Mononuclear cell (primary cell): ENCODE data around the gene CYP3A4. TPM values are rescaled to one million over a fixed set of nuclear protein-coding genes. Genes with fewer than 3 reads are reported as not detected.
"Not testable (repeated sequence)": the region's sequence is repeated elsewhere in the genome, so short reads cannot be mapped to it uniquely, and the experiment has no call there.

ENCODE experiments used
- H3K27me3 ChIP-seq: 2 replicates; pipeline ENCODE4 v1.6.0; 2011; ENCODE audit warnings: low read length, control low read depth; ENCODE audit not compliant: insufficient read depth
- H3K4me1 ChIP-seq: 2 replicates; pipeline ENCODE4 v1.5.1; 2011; ENCODE audit warnings: mild to moderate bottlenecking, low read length, control low read depth; ENCODE audit not compliant: insufficient read depth
- H3K4me3 ChIP-seq: 2 replicates; pipeline ENCODE4 v1.5.1; 2011; ENCODE audit warnings: mild to moderate bottlenecking, low read length, moderate library complexity
- H3K9me3 ChIP-seq: 2 replicates; pipeline ENCODE4 v1.5.1; 2011; ENCODE audit warnings: low read depth, mild to moderate bottlenecking, control low read depth, low read length
- total RNA-seq: library from RNA; depleted of rRNA; stranded (reverse); fragments of >200 nt; gene quantifications from one replicate; pipeline ENCODE4 v1.2.3, GENCODE V29; 2012

The CYP3A4 gene
- total RNA-seq, 1 donor: not detected

DNA sequence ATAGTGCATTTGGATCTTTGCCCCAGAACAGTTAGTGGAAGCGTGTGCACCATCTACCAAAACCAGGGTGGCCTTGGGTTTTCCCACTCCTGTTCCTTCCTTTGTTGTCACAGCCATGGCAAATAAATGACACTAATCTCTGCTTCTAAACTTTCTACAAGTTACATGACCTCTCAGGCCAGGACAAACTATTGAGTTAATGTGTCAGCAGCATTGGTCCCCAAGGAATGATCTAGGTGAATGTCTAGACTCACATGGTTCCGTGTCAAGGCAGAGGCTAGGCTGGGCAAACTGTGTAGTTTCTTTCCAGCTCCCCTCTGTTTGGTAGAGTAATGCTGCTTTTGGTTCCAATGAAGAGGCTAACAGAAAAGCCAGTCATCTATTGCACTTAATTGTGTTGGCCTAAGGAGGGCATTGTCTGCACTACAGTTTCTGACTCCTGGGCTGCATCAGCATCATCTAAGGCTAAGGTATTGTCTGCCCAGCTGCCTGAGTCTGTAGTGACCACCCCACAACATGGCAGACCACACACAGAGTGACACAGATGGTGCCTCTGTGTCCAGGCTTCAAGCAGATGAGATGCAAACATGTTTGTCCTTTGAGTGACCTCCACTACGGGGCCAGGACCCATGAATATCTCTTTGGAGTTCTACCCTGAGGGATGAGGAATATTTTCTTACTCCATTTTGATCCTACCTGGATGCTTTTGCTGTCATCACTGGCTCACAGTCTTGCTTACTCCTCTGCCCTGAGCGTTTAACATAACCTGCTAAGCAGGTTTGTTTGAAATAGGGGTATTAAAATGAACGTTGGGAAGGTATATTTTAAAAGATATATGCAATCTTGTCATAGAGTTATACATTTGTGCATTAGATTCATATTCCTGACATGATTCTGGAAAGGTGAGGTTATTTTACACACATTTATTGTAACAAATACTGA is 1.7 kb downstream of the CYP3A4 start:
- no peaks in the 10 kb centered on the region for H3K4me1 ChIP-seq
- H3K27me3 ChIP-seq: peaks cover 2% of the 10 kb centered on the region
- no peaks in the 10 kb centered on the region for H3K9me3 ChIP-seq
- H3K4me3 ChIP-seq: no peak overlapping the region

DNA sequence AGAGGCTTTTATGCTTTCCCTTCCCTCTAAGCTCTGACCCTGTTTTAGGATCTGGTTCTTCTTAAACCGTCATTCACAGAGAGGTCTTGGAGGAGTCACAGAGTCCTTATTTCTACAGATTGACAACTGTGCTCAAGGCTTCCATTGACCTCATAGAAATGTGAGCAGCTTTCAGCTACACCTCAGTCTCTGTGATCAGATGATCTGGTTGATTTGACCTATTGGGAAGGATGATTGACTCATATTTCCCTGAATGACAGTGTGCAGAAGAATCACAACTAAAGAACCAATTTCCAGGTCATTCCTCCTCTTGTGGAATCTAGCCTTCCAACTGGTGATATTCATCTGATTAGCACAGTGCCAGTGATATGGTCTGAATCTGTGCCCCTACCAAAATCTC is 3.4 kb downstream of the CYP3A4 start:
- H3K9me3 ChIP-seq: no peaks in the 10 kb centered on the region
- H3K4me3 ChIP-seq: no peak overlapping the region
- peaks cover 4% of the 10 kb centered on the region for H3K27me3 ChIP-seq
- no peaks in the 10 kb centered on the region for H3K4me1 ChIP-seq

DNA sequence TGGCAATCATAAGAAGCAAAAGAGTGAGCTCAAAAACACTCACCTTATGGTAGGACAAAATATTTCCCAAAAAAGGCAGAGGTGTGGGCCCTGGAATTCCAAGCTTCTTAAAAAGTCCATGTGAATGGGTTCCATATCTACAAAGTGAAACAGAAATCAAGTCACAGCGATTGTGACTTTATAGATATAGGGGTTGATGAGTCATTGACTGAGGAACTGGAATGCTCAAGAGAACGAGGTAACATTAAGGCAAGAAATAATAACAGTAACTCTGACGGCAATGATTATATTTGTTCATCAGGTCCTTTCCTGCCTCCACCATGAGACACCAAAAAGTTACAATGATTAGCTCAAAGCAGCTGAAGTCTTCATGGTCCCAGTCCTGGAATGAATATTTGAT is 4.0 kb downstream of the CYP3A4 start:
- Histone ChIP-seq H3K4me3 (no peak overlapping the region), H3K4me1 (no peaks in the 10 kb centered on the region), H3K9me3 (no peaks in the 10 kb centered on the region), H3K27me3 (peaks cover 4% of the 10 kb centered on the region)

DNA sequence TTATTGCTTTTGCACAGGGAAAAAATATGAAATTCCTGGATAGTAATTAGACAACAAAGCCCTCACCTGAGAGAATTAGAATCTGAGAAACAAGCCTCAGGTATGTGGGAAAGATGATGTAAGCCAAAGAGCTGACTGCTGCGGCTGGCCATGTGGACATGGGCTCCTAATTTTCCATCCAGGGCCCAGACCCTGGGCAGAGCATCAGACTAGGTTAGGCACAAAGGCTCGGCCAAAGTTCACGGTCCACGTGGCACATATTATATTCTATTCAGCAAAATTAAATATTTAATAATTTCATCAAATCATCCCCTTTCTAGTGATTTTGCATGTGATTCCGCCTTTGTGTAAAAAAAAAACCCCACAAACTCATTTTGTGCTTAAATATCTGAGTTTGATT is 5.1 kb downstream of the CYP3A4 start:
- Histone ChIP-seq H3K27me3 (peaks cover 4% of the 10 kb centered on the region), H3K4me1 (no peaks in the 10 kb centered on the region), H3K9me3 (no peaks in the 10 kb centered on the region), H3K4me3 (no peak overlapping the region)

DNA sequence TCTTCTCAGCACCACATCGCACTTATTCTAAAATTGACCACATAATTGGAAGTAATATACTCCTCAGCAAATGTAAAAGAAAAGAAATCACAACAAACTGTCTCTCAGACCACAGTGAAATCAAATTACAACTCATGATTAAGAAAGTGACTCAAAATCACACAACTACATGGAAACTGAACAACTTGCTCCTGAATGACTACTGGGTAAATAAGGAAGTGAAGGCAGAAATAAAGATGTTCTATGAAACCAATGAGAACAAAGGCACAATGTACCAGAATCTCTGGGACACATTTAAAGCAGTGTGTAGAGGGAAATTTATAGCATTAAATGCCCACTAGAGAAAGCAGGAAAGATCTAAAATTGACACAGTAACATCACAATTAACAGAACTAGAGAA is 10.6 kb downstream of the CYP3A4 start:
- H3K4me1 ChIP-seq, H3K4me3 ChIP-seq: not testable (repeated sequence)

DNA sequence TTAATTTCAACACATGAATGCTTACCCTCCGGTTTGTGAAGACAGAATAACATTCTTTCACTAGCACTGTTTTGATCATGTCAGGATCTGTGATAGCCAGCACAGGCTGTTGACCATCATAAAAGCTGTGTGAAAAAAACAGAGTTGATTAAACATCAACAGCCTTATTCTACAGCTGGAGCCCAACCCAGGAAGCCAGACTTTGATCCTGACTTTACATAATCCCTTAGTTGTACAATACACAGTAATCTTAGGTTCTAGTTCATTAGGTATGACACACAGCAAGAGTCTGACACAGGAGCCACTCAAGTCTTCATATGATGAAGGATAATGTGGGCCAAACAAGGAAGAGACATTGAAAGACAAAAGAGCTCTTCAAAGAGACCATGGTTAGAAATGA is 11.4 kb downstream of the CYP3A4 start:
- Histone ChIP-seq H3K4me1 (no peaks in the 10 kb centered on the region), H3K4me3 (no peak overlapping the region), H3K9me3 (peaks cover 7% of the 10 kb centered on the region), H3K27me3 (peaks cover 31% of the 10 kb centered on the region)

More for the DNA sequence above, 10.6 kb downstream of the CYP3A4 start:
- H3K27me3 ChIP-seq: peaks cover 31% of the 10 kb centered on the region
- H3K9me3 ChIP-seq: not testable (repeated sequence)

DNA sequence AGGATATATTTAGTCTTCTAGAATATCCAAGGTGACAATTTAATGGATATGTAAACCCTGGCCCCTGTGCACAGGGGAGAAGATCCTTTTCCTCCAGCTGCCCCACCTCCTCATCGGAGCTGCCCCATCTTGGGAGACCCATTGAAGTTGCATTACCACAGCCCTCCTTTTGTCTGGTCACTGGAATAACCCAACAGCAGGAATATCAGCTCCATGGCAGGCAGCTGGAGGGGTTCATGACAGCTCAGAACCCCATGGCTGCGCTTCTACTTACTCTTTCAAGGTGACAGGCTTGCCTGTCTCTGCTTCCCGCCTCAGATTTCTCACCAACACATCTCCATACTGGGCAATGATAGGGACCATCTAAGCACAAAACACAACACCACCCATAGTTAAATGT is 14.5 kb downstream of the CYP3A4 start:
- peaks cover 27% of the 10 kb centered on the region for H3K27me3 ChIP-seq
- H3K9me3 ChIP-seq, H3K4me3 ChIP-seq, H3K4me1 ChIP-seq: not testable (repeated sequence)

DNA sequence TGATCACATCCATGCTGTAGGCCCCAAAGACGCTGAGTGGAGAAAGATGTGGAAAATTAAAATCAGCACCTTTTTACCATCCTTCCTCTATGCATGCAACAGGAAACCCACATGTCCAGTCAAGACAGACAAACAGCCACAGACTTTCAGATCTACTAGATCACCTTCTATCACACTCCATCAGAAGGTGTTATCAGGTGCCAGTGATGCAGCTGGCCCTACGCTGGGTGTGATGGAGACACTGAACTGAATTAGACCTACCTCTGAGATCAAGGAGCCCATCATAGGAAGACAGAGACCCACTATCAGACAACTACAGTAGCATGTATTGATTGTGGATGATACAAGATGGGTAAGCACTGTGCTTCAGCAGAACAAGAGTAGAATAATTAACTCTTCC is 15.5 kb downstream of the CYP3A4 start:
- Histone ChIP-seq H3K4me1 (no peaks in the 10 kb centered on the region), H3K4me3 (no peak overlapping the region), H3K27me3 (peaks cover 27% of the 10 kb centered on the region), H3K9me3 (peaks cover 7% of the 10 kb centered on the region)

DNA sequence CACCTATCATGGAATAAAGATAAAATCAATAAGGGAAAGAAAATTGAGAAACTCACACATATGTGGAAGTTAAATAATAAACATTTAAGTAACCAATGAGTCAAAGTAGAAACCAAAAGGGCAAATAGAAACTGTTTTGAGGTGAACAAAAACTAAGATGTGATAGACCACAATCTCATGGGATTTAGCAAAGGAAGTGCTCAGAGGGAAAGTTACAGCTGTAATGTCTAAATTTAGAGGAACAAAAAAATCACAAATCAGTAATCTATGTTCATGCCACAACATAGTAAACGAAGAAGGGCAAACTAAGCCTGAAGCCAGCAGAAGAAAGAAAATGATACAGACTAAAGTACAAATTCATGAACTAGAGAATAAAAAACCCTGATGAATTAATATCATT is 16.3 kb downstream of the CYP3A4 start:
- Histone ChIP-seq H3K4me1 (no peaks in the 10 kb centered on the region), H3K27me3 (peaks cover 28% of the 10 kb centered on the region), H3K9me3 (peaks cover 7% of the 10 kb centered on the region), H3K4me3 (no peak overlapping the region)

DNA sequence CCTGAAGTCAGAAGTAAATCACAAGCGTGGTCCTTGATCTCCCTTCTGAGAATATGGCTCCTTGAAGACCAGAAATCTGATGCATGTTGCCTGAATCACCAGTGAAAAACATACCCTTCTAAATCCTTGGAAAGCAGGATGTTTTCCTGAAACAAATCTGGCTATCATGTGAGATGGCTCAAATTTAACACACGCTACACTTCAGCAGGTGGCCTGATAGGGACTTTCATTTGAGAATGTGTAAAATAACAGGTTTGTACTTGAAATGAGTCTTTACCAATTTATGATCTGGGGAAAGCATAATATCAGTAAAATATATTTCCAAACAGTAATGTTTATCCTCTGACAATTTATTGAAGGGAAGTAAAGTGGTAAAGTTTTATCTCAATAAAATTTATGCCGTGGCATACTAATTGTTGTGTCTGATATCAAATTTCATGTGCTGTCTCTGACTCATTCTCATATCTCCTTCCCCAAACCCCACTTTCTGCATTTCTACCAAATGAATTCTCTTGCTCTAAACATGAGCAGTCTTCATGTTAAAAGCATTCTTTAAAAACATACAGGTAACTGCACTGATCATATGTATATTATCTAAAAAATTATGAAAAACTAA is 17.4 kb downstream of the CYP3A4 start:
- Histone ChIP-seq H3K4me3 (no peak overlapping the region), H3K4me1 (no peaks in the 10 kb centered on the region), H3K9me3 (peaks cover 6% of the 10 kb centered on the region), H3K27me3 (peaks cover 23% of the 10 kb centered on the region)

DNA sequence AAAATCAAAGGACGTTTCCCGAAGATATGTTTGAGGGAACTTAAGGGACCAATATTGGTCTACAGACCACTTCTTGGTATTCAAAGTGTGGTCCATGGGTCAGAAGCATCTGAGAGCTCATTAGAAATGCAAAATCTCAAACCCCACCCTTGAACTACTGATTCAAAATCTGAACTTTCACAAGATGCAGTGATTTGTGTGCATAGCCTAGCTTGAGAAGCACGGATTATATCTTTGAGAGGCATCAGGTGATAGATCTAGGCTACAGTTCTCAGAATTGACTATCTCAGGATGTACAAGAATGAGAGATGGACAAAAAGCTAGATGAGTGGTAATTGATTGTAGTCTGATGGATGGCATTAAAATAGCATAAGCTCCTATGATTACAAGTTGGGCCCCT is 19.5 kb downstream of the CYP3A4 start:
- H3K4me1 ChIP-seq: no peaks in the 10 kb centered on the region
- H3K4me3 ChIP-seq: no peak overlapping the region
- H3K9me3 ChIP-seq: no peaks in the 10 kb centered on the region
- peaks cover 7% of the 10 kb centered on the region for H3K27me3 ChIP-seq

DNA sequence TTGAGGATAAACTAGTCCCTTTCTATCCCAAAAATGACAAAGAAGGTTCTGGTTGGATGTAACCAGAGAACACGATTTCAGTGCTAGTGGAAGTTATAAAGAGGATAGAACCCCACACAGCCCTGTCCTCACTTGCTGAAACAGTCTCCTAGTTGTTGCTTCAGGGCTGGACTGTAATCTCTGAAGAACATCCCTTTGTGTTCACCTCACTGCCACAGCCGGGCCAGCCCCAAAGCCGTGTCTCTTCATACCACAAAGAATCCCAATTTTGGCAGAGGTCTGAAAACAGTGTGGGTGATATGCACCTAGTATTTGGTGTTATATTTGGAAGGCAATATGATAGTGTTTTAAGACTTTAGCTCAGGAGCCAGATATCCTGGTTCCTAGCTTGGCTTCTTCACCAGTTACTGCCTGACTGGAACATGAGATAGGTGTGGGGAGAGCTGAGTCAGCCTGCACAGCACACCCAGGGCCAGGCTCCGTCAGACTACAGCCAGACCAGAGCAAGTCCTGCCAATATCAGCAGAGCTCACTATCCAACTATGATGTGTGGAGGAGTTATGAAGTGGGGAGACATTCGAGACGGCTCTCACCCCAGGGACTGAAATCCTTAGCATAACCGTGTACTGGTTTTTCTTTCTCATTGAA is 21.2 kb downstream of the CYP3A4 start:
- H3K4me1 ChIP-seq: no peaks in the 10 kb centered on the region
- H3K9me3 ChIP-seq: no peaks in the 10 kb centered on the region
- no peak overlapping the region for H3K4me3 ChIP-seq
- H3K27me3 ChIP-seq: peaks cover 7% of the 10 kb centered on the region

DNA sequence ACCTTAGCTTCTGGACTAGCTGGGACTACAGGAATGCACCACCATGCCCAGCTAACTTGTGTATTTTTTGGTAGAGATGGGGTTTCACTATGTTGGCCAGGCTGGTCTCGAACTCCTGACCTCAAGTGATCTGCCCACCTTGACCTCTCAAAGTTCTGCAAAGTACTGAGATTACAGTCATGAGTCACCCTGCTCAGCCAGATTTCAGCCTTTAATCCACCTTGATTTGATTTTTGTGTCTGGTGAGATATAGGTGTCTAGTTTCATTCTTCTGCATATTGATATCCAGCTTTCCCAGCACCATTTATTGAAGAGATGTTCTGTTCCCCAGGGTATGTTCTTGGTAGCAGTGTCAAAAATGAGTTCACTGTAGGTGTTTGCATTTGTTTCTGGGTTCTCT is 28.9 kb downstream of the CYP3A4 start:
- no peak overlapping the region for H3K4me3 ChIP-seq
- peaks cover 11% of the 10 kb centered on the region for H3K27me3 ChIP-seq

DNA sequence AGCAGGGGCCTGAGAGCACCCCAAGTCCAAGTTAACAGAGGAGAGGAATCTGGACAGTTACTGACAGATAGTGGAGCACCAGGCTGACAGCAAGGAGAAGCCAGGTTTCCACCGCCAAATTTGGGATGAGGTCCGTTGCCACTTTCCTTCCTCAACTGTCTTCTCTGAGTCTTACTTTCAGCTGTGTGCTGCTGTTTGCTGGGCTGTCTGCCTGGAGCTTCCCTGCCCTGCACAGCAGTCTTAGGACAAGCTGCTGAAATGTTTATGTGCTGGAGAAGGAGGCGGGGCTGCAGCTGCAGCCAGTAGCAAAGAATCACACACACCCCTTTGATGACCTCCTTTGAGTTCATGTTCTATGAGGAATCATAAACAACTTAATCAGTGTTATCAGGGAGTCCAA is 31.6 kb downstream of the CYP3A4 start:
- Histone ChIP-seq H3K4me1 (no peaks in the 10 kb centered on the region), H3K27me3 (peaks cover 11% of the 10 kb centered on the region), H3K9me3 (no peaks in the 10 kb centered on the region), H3K4me3 (no peak overlapping the region)

More for the DNA sequence above, 28.9 kb downstream of the CYP3A4 start:
- no peaks in the 10 kb centered on the region for H3K9me3 ChIP-seq
- no peaks in the 10 kb centered on the region for H3K4me1 ChIP-seq

DNA sequence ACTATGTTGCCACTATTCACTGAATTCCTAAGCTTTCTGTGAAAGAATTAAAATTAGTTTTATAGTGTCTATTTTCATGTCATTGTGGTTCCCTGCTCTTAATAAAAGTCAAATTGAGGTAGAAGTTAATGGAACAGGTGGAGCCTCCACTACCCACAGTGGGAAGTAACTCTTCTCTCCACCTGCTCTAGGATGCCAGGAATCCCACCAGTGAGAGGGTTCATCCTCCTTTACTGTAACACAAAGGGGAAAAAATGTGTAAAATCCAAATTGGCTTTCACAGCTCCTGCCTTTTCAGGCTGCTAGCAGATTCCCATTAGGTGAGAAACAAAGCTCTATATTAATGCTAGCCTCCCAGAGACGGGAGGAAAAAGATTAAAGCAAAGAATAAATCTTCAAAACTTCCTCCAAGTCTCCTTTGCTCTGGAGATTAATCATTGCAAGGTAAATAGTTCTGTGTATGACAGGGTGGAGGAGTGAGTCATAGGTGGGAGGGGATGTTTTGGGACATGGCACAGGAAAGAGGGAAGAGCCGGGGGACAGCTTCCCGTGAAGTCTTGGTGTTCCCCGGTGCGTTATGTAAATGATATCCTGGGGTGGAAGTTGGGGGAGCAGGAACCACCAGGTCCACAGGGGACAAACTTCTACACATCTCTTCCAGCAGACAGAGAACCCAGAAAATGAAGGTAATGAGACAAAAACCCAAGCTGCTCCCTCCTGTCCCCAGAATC is 32.5 kb downstream of the CYP3A4 start:
- not testable (repeated sequence) for H3K4me1 ChIP-seq, H3K4me3 ChIP-seq, H3K9me3 ChIP-seq
- peaks cover 11% of the 10 kb centered on the region for H3K27me3 ChIP-seq
